Right lobe of liver (tissue), 6 donors: ENCODE data around the gene RSAD1. TPM values are rescaled to one million over a fixed set of nuclear protein-coding genes. Genes with fewer than 3 reads are reported as not detected.

ENCODE experiments used
- ATAC-seq, 4 donors: fragments of 200-7000 bp; cut with Tn5 transposase; one replicate each; pipeline ENCODE4 v1.9.1; 2020; ENCODE audit warnings: mild to moderate bottlenecking in 4 of 4, moderate library complexity in 4 of 4
- DNase-seq, 3 donors: peaks; one replicate each; pipeline ENCODE4 v3.0.0-alpha.2; 2020
- H3K27ac ChIP-seq, 3 donors: fragments of 200-600 bp; one replicate each; pipeline ENCODE4 v1.8.0; 2022
- H3K27me3 ChIP-seq, 2 donors: fragments of 200-600 bp; one replicate each; pipeline ENCODE4 v1.8.0; 2022
- H3K36me3 ChIP-seq, 4 donors: fragments of 200-600 bp; sonication (generic) in 1 of 4; one replicate each; pipeline versions ENCODE4 v1.5.1 to v1.8.0; 2017 to 2022; ENCODE audit warnings: control low read depth in 1 of 4
- H3K4me1 ChIP-seq, 4 donors: fragments of 200-600 bp; sonication (generic) in 1 of 4; one replicate each; pipeline versions ENCODE4 v1.5.1 to v1.8.0; 2017 to 2022; ENCODE audit warnings: control low read depth in 1 of 4
- H3K4me3 ChIP-seq, 3 donors: fragments of 200-600 bp; one replicate each; pipeline ENCODE4 v1.8.0; 2022
- H3K9me3 ChIP-seq, 4 donors: fragments of 200-600 bp; sonication (generic) in 1 of 4; one replicate each; pipeline versions ENCODE4 v1.5.1 to v1.8.0; 2017 to 2022; ENCODE audit warnings: control low read depth in 1 of 4
- POLR2A ChIP-seq: fragments of 450-650 bp; IDR thresholded peaks from one replicate; pipeline ENCODE4 v1.6.1; 2017; ENCODE audit warnings: antibody characterized with exemption, mild to moderate bottlenecking
- WGBS: methylation state at CpG from one replicate; pipeline ENCODE4 v1.1.6; 2018; ENCODE audit warnings: low coverage, low lambda C conversion rate; ENCODE audit not compliant: insufficient coverage; ENCODE audit errors: missing lambda C conversion rate; 5-methylcytosine and 5-hydroxymethylcytosine counted together
- intact Hi-C, 2 donors: fragments of 100-400 bp; cut with DNase I; formaldehyde crosslinking; loops; one replicate each; pipeline versions ENCODE4 v1.11.2 to v1.14.1; 2022
- long read RNA-seq: library from polyadenylated mRNA; unstranded; transcript quantifications from one replicate; pipeline ENCODE4 v2.0.0, GENCODE V29; 2019
- total RNA-seq, 6 experiments: library from RNA; depleted of rRNA in 2 of 6; stranded (reverse); fragments of >200 nt in 2 of 6; fragmentation: NEBNext Ultra II Directional in 3 of 6; extraction: Animal tissue kit (Norgen Biotek cat#: 25700) in 3 of 6; gene quantifications; one replicate each; pipeline versions ENCODE4 v1.1.0 to v1.2.4, GENCODE V29; 2016 to 2023
- TF ChIP-seq, protein P1 (sequence below), 4 donors: fragments of 200-600 bp in 3 of 4; fragments of 450-650 bp in 1 of 4; IDR thresholded peaks; one replicate each; pipeline versions ENCODE4 v1.5.1 to v1.8.0; 2016 to 2022; ENCODE audit warnings: antibody characterized with exemption in 4 of 4, mild to moderate bottlenecking in 2 of 4
- donor health status: DM: no; HTN: yes; CAD: no.
- donor health status: DM: no; HTN: no; CAD: no.
- donor health status: DM: no; HTN: no; CAD: no.
- donor health status: DM: no; HTN: yes; CAD: no.
- donor health status: DM: no; HTN: yes; CAD: no.

The RSAD1 gene
- 10 to 100 TPM; 17.9 to 26.6 (median 23.4) TPM for total RNA-seq
- long read RNA-seq, partial matches to known transcripts: 1 of 2 reads
- long read RNA-seq, other reads (novel, unspliced or antisense): 1 of 2 reads

DNA sequence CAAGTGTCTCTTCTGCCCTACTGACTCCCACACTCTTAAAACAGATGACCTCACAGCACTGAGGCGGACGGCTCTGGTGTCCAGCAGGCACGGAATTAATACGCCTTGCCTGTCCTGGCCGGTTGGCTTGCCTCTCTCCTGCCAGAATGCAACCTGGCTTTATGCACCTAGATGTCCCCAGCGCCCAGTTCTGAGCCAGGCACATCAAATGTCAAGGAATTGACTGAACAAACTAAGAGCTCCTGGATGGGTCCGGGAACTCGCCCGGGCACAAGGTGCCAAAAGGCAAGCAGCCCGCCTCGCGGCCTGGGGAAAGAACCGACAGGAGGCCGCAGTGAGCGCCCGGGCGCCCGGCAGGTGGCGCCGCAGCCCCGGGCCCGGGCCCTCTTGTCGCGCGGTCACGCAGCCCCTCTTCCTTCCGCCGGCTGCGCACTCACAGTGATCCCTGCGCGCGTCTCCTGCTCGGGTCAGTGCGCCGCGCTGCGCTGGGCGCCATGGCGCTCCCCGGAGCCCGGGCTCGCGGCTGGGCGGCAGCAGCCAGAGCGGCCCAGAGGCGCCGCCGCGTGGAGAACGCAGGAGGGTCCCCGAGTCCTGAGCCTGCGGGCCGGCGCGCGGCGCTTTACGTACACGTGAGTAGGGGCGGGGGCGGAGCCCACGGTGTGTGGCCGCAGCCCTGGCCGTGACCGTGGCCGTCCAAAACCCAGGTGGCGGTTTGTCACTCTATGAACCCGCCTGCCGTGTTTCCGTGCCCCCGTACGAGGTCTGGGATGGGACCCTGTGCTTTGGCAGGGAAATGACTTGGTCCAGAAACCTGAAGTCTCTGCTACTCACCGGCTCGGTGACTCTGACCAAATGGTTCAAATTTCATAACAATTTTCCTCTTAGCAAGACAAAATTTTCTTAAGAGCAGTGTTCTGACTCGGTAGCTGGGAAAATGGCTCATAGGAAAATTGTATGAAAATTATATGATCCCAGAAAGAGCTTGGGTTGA lies at the start of gene RSAD1:
Gene RSAD1 (plus strand): TSS at position 470 of the 991 bp plus-strand sequence. CDS start 25 bp downstream, at position 495.
- WGBS: under 1% methylated on average over 27 of the region's 75 CpGs
- DNase-seq (peak; percentile 90 to 93 (median 91)), ATAC-seq (peak; percentile 70 to 82 (median 76))
- Histone ChIP-seq H3K4me1 (peaks cover 0 to 57% (median 19%) of the 10 kb centered on the region in 4 donors), H3K27ac (peak within 1 kb of the TSS; percentile 83 to 89 (median 87)), H3K27me3 (no peaks in the 10 kb centered on the region), H3K36me3 (peaks cover 0 to 5% (median 0%) of the 10 kb centered on the region in 4 donors), H3K9me3 (no peaks in the 10 kb centered on the region), H3K4me3 (peak within 1 kb of the TSS; percentile 65 to 69 (median 66))
- intact Hi-C loops: loop anchor here in 1 of 2 donors (5.0 kb wide), 1 partner anchor 51 kb away; the partner anchor contains the start of gene ACSF2
- TF ChIP-seq, protein P1, sequence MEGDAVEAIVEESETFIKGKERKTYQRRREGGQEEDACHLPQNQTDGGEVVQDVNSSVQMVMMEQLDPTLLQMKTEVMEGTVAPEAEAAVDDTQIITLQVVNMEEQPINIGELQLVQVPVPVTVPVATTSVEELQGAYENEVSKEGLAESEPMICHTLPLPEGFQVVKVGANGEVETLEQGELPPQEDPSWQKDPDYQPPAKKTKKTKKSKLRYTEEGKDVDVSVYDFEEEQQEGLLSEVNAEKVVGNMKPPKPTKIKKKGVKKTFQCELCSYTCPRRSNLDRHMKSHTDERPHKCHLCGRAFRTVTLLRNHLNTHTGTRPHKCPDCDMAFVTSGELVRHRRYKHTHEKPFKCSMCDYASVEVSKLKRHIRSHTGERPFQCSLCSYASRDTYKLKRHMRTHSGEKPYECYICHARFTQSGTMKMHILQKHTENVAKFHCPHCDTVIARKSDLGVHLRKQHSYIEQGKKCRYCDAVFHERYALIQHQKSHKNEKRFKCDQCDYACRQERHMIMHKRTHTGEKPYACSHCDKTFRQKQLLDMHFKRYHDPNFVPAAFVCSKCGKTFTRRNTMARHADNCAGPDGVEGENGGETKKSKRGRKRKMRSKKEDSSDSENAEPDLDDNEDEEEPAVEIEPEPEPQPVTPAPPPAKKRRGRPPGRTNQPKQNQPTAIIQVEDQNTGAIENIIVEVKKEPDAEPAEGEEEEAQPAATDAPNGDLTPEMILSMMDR (IDR thresholded peaks at IDR 0.05): peak; percentile 90 to 97 (median 97)
- TF ChIP-seq POLR2A: peak; percentile 95

DNA sequence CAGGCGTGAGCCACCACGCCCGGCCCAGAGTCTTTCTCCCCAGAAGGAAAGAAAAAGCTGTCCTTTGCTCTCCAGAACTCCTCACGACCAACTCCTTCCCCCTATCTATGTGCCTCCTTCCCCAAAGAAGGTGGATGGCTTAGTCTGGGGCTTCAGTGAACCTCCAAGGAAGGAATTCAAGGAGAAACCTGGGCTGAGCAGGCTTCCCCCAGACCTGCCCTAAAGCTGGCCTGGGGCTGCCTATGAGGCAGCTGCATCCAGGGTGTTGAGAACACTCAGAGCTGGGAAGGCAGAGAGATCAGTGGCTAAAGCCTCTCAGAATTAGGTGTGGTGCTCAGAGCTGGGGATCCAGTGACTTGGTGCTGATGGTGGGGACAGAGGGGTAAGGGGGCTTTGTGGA lies 48.9 kb upstream of the RSAD1 start:
- no peak for TF ChIP-seq POLR2A
- TF ChIP-seq, protein P1 (IDR thresholded peaks at IDR 0.05): no peak
- H3K9me3 ChIP-seq: no peaks in the 10 kb centered on the region
- ATAC-seq (no peak), DNase-seq (no peak)
- intact Hi-C loops: loop anchor here in 1 of 2 donors (5.0 kb wide), 1 partner anchor 48 kb away; the partner anchor contains the start of gene RSAD1
- H3K4me1 ChIP-seq: peaks cover 0 to 33% (median 14%) of the 10 kb centered on the region in 4 donors
- H3K36me3 ChIP-seq: no peaks in the 10 kb centered on the region
- 100% methylated on average over 3 of the region's 4 CpGs for whole genome bisulfite sequencing
- H3K27ac ChIP-seq: peak overlapping the region in 2 of 3 donors; percentile 62 to 71
- no peaks in the 10 kb centered on the region for H3K27me3 ChIP-seq
- no peak overlapping the region for H3K4me3 ChIP-seq

DNA sequence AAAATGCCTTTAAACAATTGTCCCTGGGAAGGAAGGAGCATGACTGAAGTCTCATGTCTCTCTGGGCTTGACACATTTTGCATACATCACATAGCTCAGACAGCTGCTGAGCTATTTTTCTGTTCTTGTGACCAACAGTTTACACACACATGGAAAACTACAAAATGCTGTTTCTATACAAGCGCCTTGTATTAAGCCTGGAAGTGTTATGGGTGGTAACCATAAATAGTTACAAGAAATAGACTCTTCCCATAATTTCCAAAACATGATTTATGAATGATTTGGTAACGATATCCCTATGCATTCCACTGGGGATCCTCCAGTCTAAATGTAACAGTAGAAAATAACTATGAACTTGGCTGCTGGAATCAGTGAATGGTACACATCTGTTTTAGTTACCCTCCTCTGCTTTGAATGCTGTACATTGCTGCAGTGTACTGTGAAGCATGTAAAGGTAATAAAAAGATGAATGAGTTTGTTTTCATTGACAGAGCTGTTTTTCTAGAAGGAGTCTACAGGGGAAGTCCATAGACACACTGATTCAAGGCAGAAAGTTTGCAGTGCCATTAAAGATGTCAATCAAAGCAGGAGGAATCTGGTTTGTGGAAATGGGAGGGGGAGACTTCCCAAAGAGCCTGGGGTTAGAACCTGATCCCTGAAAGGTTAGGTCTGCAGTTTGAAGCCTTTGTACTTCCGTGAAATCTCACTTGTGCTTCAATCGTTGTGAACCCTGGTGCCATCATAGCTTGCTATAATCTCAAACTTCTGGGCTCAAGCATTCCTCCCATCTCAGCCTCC lies 47.6 kb upstream of the RSAD1 start:
- Histone ChIP-seq H3K27ac (no peak overlapping the region), H3K4me1 (peaks cover 0 to 29% (median 13%) of the 10 kb centered on the region in 4 donors), H3K4me3 (no peak overlapping the region), H3K27me3 (no peaks in the 10 kb centered on the region), H3K9me3 (no peaks in the 10 kb centered on the region), H3K36me3 (no peaks in the 10 kb centered on the region)
- ATAC-seq (no peak), DNase-seq (no peak)
- TF ChIP-seq POLR2A: no peak
- TF ChIP-seq, protein P1 (IDR thresholded peaks at IDR 0.05): no peak
- intact Hi-C loops: no loop called here
- WGBS: 90% methylated on average over 2 of the region's 4 CpGs

DNA sequence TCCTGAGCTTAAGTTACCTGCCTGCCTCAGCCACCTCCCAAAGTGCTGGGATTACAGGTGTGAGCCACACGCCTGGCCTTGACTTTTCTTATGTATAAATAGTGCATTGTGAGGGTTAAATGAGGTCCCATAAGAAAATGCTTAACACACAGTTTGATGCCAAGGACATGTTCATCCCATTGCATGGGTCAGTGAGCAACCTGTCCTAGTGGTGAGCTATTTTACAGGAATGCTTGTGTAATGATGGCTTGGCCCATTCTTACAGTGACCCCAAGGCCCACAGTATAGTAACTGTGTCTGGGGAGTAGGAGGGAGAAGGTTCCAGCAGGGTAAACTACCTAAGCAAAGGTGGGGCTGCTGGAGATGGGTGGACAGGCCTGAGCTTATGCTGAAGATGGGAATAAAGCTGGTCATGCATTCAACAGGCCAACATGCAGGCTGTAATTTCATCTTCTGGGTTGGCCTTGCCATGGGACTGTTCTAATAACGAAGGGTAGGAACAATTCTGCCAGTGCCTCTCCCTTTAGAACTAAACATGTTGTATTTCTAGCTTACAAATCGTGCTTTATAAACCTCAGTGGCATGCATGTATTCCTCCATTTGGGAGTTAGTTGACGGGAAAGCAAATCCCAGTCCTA lies 46.4 kb upstream of the RSAD1 start:
- WGBS: 78% methylated on average over 2 of the region's 4 CpGs
- no peaks in the 10 kb centered on the region for H3K9me3 ChIP-seq
- H3K36me3 ChIP-seq: no peaks in the 10 kb centered on the region
- intact Hi-C loops: no loop called here
- TF ChIP-seq, protein P1 (IDR thresholded peaks at IDR 0.05): no peak
- TF ChIP-seq POLR2A: no peak
- no peak overlapping the region for H3K27ac ChIP-seq
- no peak overlapping the region for H3K4me3 ChIP-seq
- H3K27me3 ChIP-seq: no peaks in the 10 kb centered on the region
- ATAC-seq: no peak
- H3K4me1 ChIP-seq: peaks cover 0 to 25% (median 12%) of the 10 kb centered on the region in 4 donors
- DNase-seq: no peak
